Thoracic aorta (tissue), 2 donors: ENCODE measurements around the gene CEP120. TPM values are rescaled to one million over a fixed set of nuclear protein-coding genes. Genes with fewer than 3 reads are reported as not detected.

Source experiments
- ATAC-seq: fragments of 150-250 bp; one replicate; pipeline ENCODE4 v1.8.0; 2017; ENCODE audit warnings: low read depth; ENCODE audit not compliant: insufficient number of reproducible peaks, low FRiP score
- DNase-seq: peaks from one replicate; pipeline ENCODE4 v3.0.0-alpha.2; 2020; ENCODE audit warnings: low spot score
- H3K27ac ChIP-seq, 2 donors: fragments of 200-600 bp; sonication (generic); 1 replicate in 1 of 2; 2 replicates in 1 of 2; pipeline ENCODE4 v1.5.1; 2016; ENCODE audit warnings: mild to moderate bottlenecking in 2 of 2, moderate library complexity in 2 of 2
- H3K27me3 ChIP-seq: fragments of 200-600 bp; sonication (generic); replicated peaks from 2 replicates; pipeline ENCODE4 v1.6.0; 2016; ENCODE audit warnings: mild to moderate bottlenecking; ENCODE audit not compliant: insufficient read depth
- H3K36me3 ChIP-seq: fragments of 200-600 bp; sonication (generic); one replicate; pipeline ENCODE4 v1.5.1; 2016
- H3K4me1 ChIP-seq, 2 donors: fragments of 200-600 bp; sonication (generic); 1 replicate in 1 of 2; 2 replicates in 1 of 2; pipeline versions ENCODE4 v1.5.1 to v1.6.0; 2016; ENCODE audit warnings: low read depth in 2 of 2, mild to moderate bottlenecking in 1 of 2; ENCODE audit not compliant: control insufficient read depth in 1 of 2
- H3K4me3 ChIP-seq: fragments of 200-600 bp; sonication (generic); 2 replicates; pipeline ENCODE4 v1.5.1; 2016; ENCODE audit warnings: mild to moderate bottlenecking
- H3K9me3 ChIP-seq: fragments of 200-600 bp; sonication (generic); 2 replicates; pipeline ENCODE4 v1.5.1; 2016
- total RNA-seq, 2 donors: library from RNA; depleted of rRNA; stranded (reverse); fragments of >200 nt; gene quantifications; one replicate each; pipeline versions ENCODE4 v1.1.0 to v1.2.3, GENCODE V29; 2016
- TF ChIP-seq, protein P1 (sequence below): fragments of 200-600 bp; sonication (generic); IDR thresholded peaks from one replicate; pipeline ENCODE4 v1.5.1; 2019; ENCODE audit warnings: antibody characterized with exemption

CEP120 gene
- total RNA-seq, 2 donors from 2014 or later = 18.5 to 24.4 TPM

DNA sequence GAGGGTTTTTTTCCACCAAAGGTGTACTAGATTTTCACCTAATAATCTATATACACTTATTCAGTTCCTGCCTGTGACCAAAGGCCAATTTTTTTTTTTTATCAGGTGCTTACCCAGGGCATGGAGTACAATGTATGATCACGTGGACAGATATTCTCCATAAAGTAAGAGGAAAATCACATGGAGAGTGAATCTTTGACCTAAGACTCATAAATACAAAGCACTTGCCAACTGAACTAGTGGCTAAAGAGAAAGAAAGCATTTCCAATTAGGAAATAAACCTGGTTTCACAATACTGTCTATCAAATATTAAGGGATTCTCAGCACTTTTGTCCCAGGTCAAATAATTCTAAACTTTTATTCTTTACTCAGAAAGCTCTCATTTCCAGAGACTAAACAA, 33.0 kb upstream of the CEP120 start:
- TF ChIP-seq, protein P1, sequence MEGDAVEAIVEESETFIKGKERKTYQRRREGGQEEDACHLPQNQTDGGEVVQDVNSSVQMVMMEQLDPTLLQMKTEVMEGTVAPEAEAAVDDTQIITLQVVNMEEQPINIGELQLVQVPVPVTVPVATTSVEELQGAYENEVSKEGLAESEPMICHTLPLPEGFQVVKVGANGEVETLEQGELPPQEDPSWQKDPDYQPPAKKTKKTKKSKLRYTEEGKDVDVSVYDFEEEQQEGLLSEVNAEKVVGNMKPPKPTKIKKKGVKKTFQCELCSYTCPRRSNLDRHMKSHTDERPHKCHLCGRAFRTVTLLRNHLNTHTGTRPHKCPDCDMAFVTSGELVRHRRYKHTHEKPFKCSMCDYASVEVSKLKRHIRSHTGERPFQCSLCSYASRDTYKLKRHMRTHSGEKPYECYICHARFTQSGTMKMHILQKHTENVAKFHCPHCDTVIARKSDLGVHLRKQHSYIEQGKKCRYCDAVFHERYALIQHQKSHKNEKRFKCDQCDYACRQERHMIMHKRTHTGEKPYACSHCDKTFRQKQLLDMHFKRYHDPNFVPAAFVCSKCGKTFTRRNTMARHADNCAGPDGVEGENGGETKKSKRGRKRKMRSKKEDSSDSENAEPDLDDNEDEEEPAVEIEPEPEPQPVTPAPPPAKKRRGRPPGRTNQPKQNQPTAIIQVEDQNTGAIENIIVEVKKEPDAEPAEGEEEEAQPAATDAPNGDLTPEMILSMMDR = no peak
- H3K27ac ChIP-seq = no peak overlapping the region
- DNase-seq = no peak
- no peak for ATAC-seq
- no peaks in the 10 kb centered on the region for H3K4me1 ChIP-seq
- no peak overlapping the region for H3K4me3 ChIP-seq
- no peaks in the 10 kb centered on the region for H3K36me3 ChIP-seq
- no peaks in the 10 kb centered on the region for H3K9me3 ChIP-seq
- H3K27me3 ChIP-seq = no peaks in the 10 kb centered on the region

DNA sequence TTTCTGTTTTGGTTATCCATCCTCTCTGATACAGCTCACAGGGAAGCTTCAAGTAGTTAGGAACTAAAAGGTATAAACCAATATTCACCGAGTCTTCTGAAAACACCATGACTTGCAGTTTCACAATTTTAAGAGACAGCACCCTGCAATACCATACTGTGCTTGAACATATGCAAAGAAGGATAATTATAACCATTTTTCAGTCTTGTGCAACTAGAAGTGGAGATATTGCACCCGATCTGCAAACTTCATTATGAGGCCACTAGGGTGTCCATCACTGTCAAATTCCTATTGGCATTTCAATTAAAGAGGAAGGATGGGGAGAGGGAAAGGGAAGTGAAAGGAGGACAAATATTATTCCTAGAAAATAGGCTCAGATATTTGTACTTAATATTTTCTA, 32.4 kb upstream of the CEP120 start:
- DNase-seq = no peak
- no peaks in the 10 kb centered on the region for H3K9me3 ChIP-seq
- TF ChIP-seq, protein P1 = no peak
- ATAC-seq = no peak
- H3K4me3 ChIP-seq = no peak overlapping the region
- H3K27me3 ChIP-seq = no peaks in the 10 kb centered on the region
- H3K36me3 ChIP-seq = no peaks in the 10 kb centered on the region
- H3K4me1 ChIP-seq = no peaks in the 10 kb centered on the region
- no peak overlapping the region for H3K27ac ChIP-seq

DNA sequence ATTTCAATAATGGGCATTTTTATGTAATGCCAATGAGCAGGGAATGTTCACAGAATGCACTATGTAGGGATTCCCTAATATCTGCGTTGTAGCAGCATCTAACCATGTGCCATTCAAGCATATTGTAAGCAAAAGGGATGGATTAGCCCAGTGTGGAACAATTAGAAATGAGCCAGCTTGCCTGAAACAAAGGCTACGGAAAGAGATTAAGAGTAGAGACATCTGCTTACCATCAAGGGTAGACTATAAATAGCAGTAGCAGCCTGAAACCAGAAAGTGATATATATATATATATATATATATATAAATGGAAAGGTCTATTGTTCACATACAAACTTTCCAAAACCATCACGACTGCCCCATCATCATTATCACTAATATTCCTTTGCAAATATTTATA, 31.9 kb upstream of the CEP120 start:
- DNase-seq = no peak
- Histone ChIP-seq H3K36me3 (no peaks in the 10 kb centered on the region), H3K9me3 (no peaks in the 10 kb centered on the region), H3K27ac (no peak overlapping the region), H3K27me3 (no peaks in the 10 kb centered on the region), H3K4me3 (no peak overlapping the region), H3K4me1 (no peaks in the 10 kb centered on the region)
- ATAC-seq = no peak
- TF ChIP-seq, protein P1 = no peak

DNA sequence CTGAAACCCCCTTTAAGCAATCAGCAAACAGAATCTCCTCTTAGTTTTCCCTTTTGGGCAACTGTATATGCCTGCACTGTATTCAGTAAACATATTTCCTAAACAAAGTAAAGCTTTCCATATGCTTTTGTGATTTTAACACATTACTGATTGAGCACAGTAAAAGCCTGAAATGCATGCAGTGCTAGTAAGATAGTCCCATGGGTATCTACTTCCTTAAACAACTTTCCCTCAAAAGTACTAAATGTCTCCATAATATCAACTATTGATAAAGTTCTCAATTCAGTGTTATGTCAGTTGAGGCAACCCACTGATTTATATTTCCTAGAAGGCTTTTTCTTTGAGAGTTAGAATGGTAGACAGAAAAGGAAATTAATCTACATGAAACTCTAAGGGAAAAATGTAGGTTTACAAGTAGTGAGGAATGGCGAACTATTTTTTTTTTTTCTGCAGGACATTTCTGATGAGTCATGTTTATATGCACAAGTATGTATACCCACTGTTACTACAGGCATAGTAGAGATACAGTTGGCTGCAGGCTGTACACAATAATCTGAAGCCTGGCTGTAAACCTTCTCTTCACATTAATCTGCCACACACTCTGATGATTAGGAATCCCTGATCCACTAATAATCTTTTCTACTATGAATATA, 31.2 kb upstream of the CEP120 start:
- Histone ChIP-seq H3K27ac (no peak overlapping the region), H3K4me3 (no peak overlapping the region), H3K9me3 (no peaks in the 10 kb centered on the region), H3K36me3 (no peaks in the 10 kb centered on the region), H3K4me1 (no peaks in the 10 kb centered on the region), H3K27me3 (no peaks in the 10 kb centered on the region)
- TF ChIP-seq, protein P1 = no peak
- no peak for DNase-seq
- no peak for ATAC-seq

DNA sequence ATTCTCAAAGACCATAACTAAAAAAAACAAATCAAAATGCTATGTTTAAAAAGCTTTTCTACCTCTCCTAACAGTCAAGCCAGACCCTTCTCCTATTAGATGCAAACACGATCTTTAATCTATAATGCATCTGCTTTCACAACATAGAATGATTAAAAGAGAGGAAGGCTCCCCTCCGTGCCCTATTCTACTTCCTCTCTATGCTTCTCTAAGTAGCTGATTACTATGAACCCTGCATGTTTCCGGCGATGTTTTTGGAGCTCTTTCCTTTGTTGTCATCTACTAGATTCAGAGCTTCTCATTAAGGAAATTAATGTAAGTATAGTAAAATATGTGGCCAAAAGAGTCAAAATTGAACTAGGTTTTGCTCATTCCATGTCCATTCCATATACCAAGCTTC, 29.2 kb upstream of the CEP120 start:
- Histone ChIP-seq H3K27me3 (no peaks in the 10 kb centered on the region), H3K36me3 (no peaks in the 10 kb centered on the region), H3K27ac (no peak overlapping the region), H3K4me1 (no peaks in the 10 kb centered on the region), H3K4me3 (no peak overlapping the region), H3K9me3 (no peaks in the 10 kb centered on the region)
- ATAC-seq = no peak
- TF ChIP-seq, protein P1 = no peak
- no peak for DNase-seq
